Renal cortical epithelial cell (primary cell): Measurements from ENCODE around the gene ALKBH5. TPM values are rescaled to one million over a fixed set of nuclear protein-coding genes. Genes with fewer than 3 reads are reported as not detected.

Experiments used
- DNase-seq: peaks from one replicate; pipeline ENCODE4 v3.0.0-alpha.2; 2011; ENCODE audit warnings: low read depth
- total RNA-seq: library from RNA; depleted of rRNA; stranded (reverse); fragments of >200 nt; gene quantifications from 2 replicates; pipeline ENCODE4 v1.2.3, GENCODE V29; 2014

Gene ALKBH5
- total RNA-seq, 1 donor from 2014 or later = 124 TPM

DNA sequence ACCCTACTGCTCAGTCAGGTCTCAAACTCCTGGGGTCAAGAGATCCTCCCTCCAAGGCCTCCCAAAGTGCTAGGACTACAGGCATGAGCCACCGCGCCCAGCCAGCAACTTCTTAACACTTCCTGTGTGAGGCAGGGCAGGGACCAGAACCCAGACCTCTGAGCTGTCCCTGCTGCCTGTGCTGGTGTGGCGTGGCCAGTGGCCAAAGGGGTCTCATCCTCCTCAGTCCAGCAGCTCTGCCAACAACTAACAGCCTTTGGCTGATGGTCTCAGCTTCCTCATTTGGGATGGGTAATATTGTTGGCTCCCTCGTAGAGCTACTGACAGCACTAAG lies 40.4 kb downstream of the ALKBH5 start:
- no peak for DNase-seq

DNA sequence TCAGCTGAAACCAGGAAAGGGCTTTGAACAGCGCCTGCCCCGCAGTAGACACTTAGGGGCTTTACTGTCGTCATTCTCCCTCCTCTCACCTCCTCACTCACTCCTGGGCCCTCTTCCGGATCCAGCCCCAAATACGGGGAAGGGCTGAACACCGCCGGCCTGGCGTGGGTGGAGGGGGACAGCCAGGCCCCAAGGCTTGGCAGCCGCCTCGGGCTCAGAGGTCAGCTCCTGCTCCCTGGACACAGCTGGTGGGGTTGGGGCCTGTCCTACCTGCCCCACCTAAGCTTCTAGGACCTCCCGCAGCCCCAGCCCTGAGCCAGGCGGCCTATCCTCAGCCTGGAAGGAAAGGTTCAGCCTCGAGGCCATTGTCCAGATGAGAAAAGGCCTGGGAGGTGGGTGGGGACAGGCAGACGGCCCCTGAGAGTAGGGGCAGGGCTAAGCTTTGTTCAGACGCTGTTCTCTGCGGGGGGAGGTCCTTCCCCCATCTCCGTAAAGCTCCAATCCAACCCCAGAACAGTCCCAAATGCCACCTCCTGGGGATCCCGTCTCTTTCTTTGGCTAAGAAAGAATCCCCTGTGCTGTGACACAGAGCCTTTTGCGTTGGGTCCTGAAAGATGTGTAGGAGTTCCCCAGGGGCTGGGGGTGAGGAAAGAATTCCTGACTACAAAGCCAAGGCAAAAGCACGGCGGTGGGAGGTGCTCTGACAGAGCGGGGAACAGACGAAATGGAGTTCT lies 40.9 kb downstream of the ALKBH5 start:
- DNase-seq = no peak

- peak; percentile 65 for DNase-seq
Measured at GRCh38 chr17:18225121-18225641, 41.6 kb downstream of the ALKBH5 start, which contains the start of gene LLGL1. Gene LLGL1, plus strand, starts transcription at chr17:18225635. Its CDS starts 48 bp downstream, at chr17:18225683.

- DNase-seq = no peak
Measured at GRCh38 chr17:18225642-18226283, 42.1 kb downstream of the ALKBH5 start.

DNA sequence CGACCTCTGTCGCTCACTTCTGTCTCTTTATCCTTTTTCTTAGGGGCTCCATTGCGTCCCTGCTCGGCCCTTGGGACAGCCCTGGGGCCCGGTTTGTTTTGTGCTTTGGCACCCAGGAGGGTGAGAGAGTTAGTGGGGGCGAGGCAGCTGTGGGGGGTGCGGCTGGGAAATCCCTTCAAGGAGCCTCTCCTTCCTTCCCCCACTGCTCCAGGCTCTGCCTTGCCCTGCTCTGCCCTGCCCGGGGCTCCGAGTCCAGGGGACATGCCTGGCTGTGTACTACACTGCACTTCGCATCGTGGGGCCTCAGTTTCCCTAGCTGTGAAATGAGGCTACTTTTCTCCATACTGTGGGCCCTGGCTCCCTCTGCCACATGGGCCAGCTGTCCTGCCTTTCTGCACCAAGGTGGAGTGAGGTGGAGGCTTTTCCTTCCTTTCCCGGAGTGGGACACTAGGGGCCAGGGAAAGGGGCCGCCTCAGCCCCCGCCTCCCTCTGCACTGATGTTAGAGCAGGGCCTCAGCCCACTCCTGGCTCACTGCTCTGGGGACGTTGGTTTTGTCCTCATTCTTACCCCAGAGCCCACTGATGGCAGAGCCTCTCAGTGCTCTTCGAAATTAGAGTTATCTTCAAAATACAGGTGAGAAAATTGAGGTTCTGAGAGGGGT lies 42.8 kb downstream of the ALKBH5 start:
- no peak for DNase-seq

DNA sequence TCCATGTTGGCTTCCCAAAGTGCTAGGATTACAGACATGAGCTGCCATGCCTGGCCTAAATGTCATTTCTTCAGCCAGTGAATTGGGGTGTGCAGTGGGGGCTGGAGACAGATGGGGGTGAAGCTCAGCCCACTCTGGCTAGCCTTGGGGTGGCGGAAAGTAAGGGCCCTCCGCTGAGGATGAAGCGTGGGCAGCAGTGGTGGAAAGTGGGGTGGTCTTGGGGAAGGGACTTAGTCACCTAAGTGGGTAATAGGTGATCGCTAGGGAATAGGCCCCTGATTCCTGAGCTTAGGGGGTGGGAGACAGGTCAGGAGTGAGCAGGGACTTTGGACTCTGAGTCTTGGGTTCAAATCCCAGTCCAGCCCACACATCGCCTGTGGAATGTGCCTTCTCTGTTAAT lies 44.0 kb downstream of the ALKBH5 start:
- no peak for DNase-seq

- no peak for DNase-seq
Measured at GRCh38 chr17:18228176-18228682, 44.6 kb downstream of the ALKBH5 start.

- no peak for DNase-seq
Measured at GRCh38 chr17:18229254-18229653, 45.6 kb downstream of the ALKBH5 start.

DNA sequence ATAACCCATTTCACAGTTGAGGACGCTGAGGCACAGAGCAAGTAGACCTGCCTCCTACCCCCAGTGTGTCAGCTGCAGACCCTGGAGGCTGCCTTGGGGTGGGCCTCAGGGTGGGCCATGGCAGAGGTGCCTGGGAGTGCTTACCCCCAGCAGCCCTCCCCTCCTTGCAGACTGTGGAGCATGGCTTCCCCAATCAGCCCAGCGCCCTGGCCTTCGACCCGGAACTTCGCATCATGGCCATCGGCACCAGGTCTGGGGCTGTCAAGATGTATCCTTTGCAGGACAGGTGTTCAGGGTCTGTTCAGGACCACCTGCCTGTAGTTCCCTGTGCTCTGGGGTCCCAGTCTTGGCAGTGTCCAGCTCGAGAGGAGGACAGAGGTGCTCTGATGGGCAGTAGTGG lies 46.1 kb downstream of the ALKBH5 start:
- no peak for DNase-seq

- DNase-seq = no peak
Measured at GRCh38 chr17:18230288-18231141, 46.9 kb downstream of the ALKBH5 start.

GRCh38 chr17:18231164-18231563 lies 47.5 kb downstream of the ALKBH5 start:
- DNase-seq = no peak

DNA sequence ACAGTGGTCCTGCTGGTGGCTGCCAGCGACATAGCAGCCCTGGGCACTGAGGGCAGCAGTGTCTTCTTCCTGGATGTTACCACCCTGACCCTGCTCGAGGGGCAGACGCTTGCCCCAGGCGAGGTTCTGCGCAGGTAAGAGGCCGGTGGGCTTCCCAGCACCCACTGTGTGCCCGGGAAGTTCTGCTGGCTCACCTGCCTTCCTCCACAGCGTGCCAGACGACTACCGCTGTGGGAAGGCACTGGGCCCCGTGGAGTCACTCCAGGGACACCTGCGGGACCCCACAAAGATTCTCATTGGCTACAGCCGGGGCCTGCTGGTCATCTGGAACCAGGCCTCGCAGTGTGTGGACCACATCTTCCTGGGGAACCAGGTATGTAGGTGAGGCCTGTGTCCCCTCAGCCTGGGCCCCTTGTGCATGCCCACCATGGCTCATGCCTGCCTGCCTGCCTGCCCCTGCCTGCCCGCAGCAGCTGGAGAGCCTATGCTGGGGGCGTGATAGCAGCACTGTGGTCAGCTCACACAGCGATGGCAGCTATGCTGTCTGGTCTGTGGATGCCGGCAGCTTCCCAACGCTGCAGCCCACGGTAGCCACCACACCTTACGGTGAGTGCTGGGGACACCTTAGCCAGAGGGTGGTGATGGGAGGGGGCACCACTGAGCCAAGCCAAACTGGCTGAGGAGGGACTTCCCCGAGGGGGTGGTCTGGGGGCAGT lies 50.3 kb downstream of the ALKBH5 start:
- no peak for DNase-seq

DNA sequence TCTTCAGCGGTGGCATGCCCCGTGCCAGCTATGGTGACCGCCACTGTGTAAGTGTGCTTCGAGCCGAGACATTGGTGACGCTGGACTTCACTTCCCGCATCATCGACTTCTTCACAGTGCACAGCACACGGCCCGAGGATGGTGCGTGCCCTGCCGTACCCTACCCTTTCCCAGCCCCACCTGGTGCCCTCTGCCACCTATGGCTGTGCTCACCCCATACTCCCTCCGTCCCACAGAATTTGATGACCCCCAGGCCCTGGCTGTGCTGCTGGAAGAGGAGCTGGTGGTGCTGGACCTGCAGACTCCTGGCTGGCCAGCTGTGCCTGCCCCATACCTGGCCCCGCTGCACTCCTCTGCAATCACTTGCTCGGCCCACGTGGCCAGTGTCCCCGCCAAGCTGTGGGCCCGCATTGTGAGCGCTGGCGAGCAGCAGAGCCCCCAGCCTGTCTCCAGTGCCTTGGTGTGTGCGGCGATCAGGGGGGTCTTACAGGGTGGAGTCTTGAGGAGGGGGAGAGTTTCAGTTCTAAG lies 51.3 kb downstream of the ALKBH5 start:
- no peak for DNase-seq

DNA sequence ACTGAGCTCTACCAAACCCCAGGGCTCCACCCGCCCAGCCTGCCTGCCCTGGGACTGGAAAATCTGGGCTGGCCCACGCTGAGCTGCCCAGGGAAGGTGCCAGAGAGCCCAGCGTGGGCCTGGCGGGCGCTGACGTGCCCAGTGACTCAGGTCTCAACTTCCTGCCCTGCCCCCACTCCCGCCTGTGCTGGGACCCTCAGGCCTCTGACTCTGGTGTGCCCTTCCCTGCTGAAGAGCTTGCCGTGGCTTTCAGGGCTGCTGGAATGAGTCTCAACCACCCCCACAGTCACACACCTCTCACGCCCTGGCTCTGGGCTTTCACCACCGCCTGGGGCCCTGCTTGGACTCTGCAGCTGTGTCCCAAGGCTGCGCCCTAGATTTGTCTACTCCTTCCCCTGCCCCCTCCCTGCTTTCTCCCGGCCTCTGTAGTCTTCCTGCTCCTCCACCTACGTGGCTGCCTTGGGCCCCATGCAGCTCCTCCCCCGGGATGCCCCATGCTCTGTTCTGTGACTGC lies 52.2 kb downstream of the ALKBH5 start:
- peak; percentile 65 for DNase-seq

- no peak for DNase-seq
Measured at GRCh38 chr17:18236494-18236893, 52.9 kb downstream of the ALKBH5 start.

DNA sequence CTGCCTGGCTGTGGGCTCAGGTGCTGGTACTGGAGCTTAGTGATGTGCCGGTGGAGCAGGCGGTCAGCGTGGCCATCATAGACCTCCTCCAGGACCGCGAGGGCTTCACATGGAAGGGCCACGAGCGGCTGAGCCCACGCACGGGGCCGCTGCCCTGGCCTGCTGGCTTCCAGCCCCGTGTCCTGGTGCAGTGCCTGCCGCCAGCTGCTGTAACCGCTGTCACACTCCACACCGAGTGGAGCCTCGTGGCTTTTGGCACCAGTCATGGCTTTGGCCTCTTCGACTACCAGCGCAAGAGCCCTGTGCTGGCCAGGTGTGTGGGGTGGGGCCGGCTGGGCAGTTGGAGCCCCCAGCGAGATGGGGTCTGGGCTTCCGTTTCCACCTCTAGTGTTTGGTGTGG lies 53.8 kb downstream of the ALKBH5 start:
- no peak for DNase-seq

DNA sequence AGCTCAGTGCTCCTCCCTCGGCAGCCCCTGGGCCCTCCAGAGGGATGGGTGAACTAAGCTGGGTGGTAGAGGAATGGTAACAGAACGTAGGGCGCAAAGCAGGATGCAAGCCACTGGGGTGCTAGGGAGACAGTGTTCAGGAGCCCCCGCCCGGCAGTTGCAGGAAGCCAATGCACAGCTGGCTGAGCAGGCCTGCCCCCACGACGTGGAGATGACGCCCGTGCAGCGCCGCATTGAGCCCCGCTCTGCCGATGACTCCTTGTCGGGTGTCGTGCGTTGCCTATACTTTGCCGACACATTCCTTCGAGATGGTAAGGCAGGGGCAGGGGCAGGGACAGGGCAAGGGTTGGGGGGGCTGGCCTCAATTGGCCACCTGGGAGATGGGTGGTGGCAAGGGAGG lies 54.7 kb downstream of the ALKBH5 start:
- no peak for DNase-seq

- no peak for DNase-seq
Measured at GRCh38 chr17:18240449-18240848, 56.8 kb downstream of the ALKBH5 start.

DNA sequence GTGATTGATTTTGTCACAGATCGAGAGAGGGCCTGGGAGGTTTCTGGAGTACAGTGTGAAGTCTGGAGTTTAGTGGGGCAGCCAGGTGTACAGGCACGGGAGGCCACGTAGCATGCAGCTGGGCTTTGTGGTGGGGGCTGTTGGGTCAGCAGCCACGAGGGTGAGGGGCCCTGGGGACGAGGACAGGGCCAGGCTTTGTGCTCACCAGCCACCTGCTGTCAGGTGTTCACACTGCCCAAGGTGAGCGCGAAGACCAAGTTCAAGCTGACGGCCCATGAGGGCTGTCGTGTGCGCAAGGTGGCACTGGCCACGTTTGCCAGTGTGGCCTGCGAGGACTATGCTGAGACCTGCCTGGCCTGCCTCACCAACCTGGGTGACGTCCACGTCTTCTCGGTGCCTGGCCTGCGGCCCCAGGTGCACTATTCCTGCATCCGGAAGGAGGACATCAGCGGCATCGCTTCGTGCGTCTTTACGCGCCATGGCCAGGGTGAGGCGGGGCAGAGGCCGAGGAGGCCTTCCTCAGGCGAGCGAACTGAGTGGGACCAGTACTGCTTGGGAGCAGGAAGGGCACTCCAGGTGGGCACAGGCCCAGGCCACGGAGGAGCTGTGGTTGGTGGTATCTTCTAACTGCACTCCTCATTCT lies 57.7 kb downstream of the ALKBH5 start:
- no peak for DNase-seq
